GM12873 (cell line): ENCODE data around the gene ATP2C2.

Experiments used
- TF ChIP-seq, protein P1 (sequence below): IDR thresholded peaks from 2 replicates; pipeline ENCODE4 v1.5.1; 2012; ENCODE audit warnings: low read depth, mild to moderate bottlenecking, moderate library complexity, low read length, control low read depth; ENCODE audit not compliant: insufficient read depth; ENCODE audit errors: missing control alignments

ATP2C2 gene

DNA sequence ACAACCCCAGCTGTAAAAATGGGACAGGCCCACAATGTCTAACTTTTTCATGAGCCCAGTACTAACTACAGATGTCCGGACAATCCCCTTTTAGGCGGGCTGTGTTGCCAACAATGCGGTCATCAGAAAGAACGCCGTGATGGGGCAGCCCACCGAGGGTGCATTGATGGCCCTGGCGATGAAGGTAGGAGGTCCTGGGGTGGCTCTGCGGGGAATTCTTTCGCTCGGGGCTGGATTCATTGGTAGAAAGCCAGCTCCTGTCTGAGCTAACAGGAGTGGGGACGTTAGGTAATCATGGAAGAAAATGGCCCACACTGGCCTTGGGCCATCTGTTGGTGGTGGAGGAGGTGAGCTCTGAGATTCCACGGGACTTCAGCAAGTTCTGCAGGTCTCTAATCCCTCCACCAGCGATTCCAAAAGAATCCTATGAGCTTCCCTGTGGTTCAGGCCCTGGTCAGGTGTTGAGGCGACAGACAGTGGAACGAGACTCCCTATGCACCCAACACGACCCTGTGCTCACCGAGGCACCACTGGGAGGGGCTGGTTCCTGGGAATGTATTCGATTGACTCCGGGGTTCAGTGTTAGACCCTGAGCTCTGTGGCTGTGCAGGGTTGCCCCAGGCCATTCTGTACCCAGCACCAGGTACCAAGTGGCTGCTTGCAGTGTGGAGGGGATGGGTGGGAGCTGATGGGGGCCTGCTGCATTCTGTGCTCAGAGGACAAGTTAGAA, 74.2 kb downstream of the ATP2C2 start:
- TF ChIP-seq, protein P1, sequence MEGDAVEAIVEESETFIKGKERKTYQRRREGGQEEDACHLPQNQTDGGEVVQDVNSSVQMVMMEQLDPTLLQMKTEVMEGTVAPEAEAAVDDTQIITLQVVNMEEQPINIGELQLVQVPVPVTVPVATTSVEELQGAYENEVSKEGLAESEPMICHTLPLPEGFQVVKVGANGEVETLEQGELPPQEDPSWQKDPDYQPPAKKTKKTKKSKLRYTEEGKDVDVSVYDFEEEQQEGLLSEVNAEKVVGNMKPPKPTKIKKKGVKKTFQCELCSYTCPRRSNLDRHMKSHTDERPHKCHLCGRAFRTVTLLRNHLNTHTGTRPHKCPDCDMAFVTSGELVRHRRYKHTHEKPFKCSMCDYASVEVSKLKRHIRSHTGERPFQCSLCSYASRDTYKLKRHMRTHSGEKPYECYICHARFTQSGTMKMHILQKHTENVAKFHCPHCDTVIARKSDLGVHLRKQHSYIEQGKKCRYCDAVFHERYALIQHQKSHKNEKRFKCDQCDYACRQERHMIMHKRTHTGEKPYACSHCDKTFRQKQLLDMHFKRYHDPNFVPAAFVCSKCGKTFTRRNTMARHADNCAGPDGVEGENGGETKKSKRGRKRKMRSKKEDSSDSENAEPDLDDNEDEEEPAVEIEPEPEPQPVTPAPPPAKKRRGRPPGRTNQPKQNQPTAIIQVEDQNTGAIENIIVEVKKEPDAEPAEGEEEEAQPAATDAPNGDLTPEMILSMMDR = no peak

DNA sequence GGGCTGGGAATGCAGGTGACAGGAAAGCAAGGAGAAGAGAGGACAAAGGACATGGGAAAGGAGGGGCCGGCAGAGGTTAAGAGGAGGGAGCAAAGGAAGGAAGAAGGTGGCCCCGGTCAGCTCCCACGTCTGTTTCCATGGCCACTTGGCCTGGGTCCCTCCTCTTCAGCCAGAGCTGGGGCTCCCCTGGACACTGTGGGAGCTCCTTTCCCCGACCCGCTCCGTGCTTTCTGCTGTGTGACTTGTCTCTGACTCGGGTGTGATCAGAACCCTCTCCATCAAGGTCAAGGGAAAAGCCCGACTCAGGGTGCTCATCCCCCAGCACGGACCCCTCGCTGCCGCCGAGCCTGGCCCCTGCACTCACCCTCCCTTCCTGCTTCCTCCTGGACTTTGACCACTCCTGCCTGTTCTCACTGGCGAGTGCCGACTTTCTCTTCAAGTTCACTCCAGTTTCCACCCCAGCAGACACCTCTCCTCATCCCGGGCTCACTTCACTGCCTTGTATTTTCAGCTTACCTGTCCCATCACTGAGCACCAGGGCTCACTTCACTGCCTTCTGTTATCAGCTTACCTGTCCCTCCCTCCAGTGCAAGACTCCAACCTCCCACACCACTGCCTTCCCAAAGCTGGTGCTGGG, 74.9 kb downstream of the ATP2C2 start:
- TF ChIP-seq, protein P1 = no peak

GRCh38 chr16:84444476-84444875, 76.1 kb downstream of the ATP2C2 start:
- TF ChIP-seq, protein P1 = no peak

- TF ChIP-seq, protein P1 = no peak
Measured at GRCh38 chr16:84446084-84446483, 77.7 kb downstream of the ATP2C2 start.

DNA sequence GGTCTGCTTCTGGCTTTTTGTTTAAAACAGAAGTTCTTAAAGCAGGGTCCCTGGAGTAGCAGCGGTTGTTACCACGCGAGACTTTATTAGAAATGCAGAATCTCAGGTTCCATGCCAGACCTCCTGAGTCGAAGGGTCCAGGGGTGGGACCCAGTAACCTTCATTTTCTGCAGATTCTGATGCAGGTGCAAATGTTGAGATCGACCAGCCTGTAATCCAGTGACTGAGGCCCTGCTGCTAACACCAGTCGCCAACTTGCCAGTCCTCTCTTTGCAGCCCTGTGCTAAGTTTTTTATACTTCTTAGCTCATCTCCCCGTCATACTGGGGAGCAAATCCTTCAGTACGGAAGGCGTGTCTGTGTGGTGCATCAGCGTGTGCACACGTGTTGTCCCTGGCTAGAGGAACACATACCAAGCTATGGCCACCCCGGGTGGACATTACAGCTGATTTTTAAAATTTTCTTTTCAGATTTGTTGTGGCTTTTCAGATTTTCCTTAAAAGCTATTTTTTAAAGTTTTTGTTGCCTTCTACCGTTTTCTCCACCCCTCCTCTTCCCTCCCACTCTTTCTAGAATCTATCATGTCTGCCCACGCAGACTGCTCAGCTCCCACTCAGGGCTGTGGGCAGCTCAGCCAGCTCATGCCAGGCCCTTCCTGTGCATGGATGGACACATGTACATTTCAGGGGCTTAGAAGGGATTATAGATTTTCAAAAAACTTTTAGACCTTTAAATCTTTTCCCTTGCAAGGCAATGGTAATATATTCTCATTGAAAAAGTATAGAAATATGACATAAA, 78.5 kb downstream of the ATP2C2 start:
- TF ChIP-seq, protein P1 = no peak

- TF ChIP-seq, protein P1 = no peak
Measured at GRCh38 chr16:84448444-84448843, 80.1 kb downstream of the ATP2C2 start.
